ENCODE data around the gene TJP2. TPM values are rescaled to one million over a fixed set of nuclear protein-coding genes. Genes with fewer than 3 reads are reported as not detected.

TJP2 gene
- total RNA-seq, 1 donor from 2014 or later = 6.0 TPM

GRCh38 chr9:69253057-69253456 is 79.0 kb downstream of the TJP2 start:
- Mint-ChIP-seq H3K4me1 (ENCODE audit: low read depth, unreplicated experiment) (no peaks in the 10 kb centered on the region), H3K9me3 (ENCODE audit: unreplicated experiment) (no peaks in the 10 kb centered on the region), H3K27ac (ENCODE audit: unreplicated experiment) (no peak overlapping the region), H3K4me3 (ENCODE audit: unreplicated experiment) (no peak overlapping the region), H3K36me3 (ENCODE audit: unreplicated experiment) (no peaks in the 10 kb centered on the region), H3K27me3 (ENCODE audit: unreplicated experiment) (no peaks in the 10 kb centered on the region)
- TF ChIP-seq CTCF (IDR thresholded peaks at IDR 0.05; ENCODE audit: partially characterized antibody, unreplicated experiment) = no peak
- DNase-seq = no peak

GRCh38 chr9:69254223-69254622 is 80.1 kb downstream of the TJP2 start:
- H3K9me3 Mint-ChIP-seq (ENCODE audit: unreplicated experiment) = no peaks in the 10 kb centered on the region

GRCh38 chr9:69255591-69255990 is 81.5 kb downstream of the TJP2 start:
- DNase-seq = no peak
- no peak for TF ChIP-seq CTCF (IDR thresholded peaks at IDR 0.05; ENCODE audit: partially characterized antibody, unreplicated experiment)
- H3K4me3 Mint-ChIP-seq (ENCODE audit: unreplicated experiment) = no peak overlapping the region
- no peaks in the 10 kb centered on the region for H3K36me3 Mint-ChIP-seq (ENCODE audit: unreplicated experiment)
- H3K27ac Mint-ChIP-seq (ENCODE audit: unreplicated experiment) = no peak overlapping the region
- H3K27me3 Mint-ChIP-seq (ENCODE audit: unreplicated experiment) = peaks cover 3% of the 10 kb centered on the region
- H3K9me3 Mint-ChIP-seq (ENCODE audit: unreplicated experiment) = no peaks in the 10 kb centered on the region
- no peaks in the 10 kb centered on the region for H3K4me1 Mint-ChIP-seq (ENCODE audit: low read depth, unreplicated experiment)

More at GRCh38 chr9:69254223-69254622, 80.1 kb downstream of the TJP2 start:
- no peak overlapping the region for H3K27ac Mint-ChIP-seq (ENCODE audit: unreplicated experiment)
- H3K4me3 Mint-ChIP-seq (ENCODE audit: unreplicated experiment) = no peak overlapping the region
- H3K4me1 Mint-ChIP-seq (ENCODE audit: low read depth, unreplicated experiment) = no peaks in the 10 kb centered on the region
- peaks cover 1% of the 10 kb centered on the region for H3K27me3 Mint-ChIP-seq (ENCODE audit: unreplicated experiment)
- no peaks in the 10 kb centered on the region for H3K36me3 Mint-ChIP-seq (ENCODE audit: unreplicated experiment)
- TF ChIP-seq CTCF (IDR thresholded peaks at IDR 0.05; ENCODE audit: partially characterized antibody, unreplicated experiment) = no peak
- DNase-seq = no peak

- Mint-ChIP-seq H3K4me3 (ENCODE audit: unreplicated experiment) (no peak overlapping the region), H3K4me1 (ENCODE audit: low read depth, unreplicated experiment) (no peaks in the 10 kb centered on the region), H3K36me3 (ENCODE audit: unreplicated experiment) (no peaks in the 10 kb centered on the region), H3K27ac (ENCODE audit: unreplicated experiment) (no peak overlapping the region), H3K27me3 (ENCODE audit: unreplicated experiment) (peaks cover 5% of the 10 kb centered on the region), H3K9me3 (ENCODE audit: unreplicated experiment) (no peaks in the 10 kb centered on the region)
- TF ChIP-seq CTCF (IDR thresholded peaks at IDR 0.05; ENCODE audit: partially characterized antibody, unreplicated experiment) = no peak
- DNase-seq = no peak
Measured at GRCh38 chr9:69258551-69258950, 84.5 kb downstream of the TJP2 start.

DNA sequence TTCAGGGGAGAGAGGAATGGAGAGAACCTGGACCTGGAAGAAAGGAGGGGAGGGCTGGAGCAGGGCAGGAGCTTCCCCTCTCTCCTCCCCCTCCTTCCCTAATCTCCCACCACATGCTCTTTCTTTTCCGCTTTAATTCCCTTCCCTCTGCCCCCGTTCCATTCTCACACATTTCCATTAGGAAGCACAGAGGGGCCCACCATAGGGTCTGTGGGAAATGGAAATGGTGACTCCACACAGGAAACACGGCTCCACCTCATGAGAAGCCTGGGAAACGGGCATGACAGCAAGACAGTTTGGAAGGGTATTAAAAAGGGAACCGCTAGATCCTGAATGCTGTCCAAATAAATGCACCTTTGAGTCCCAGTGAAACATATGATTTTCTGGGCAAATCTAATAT is 86.1 kb downstream of the TJP2 start:
- DNase-seq = no peak
- Mint-ChIP-seq H3K4me3 (ENCODE audit: unreplicated experiment) (no peak overlapping the region), H3K27me3 (ENCODE audit: unreplicated experiment) (peaks cover 5% of the 10 kb centered on the region), H3K9me3 (ENCODE audit: unreplicated experiment) (no peaks in the 10 kb centered on the region), H3K27ac (ENCODE audit: unreplicated experiment) (no peak overlapping the region), H3K36me3 (ENCODE audit: unreplicated experiment) (no peaks in the 10 kb centered on the region), H3K4me1 (ENCODE audit: low read depth, unreplicated experiment) (no peaks in the 10 kb centered on the region)
- TF ChIP-seq CTCF (IDR thresholded peaks at IDR 0.05; ENCODE audit: partially characterized antibody, unreplicated experiment) = no peak
